K562 (cell line): ENCODE results near the gene SPTSSA. TPM values are rescaled to one million over a fixed set of nuclear protein-coding genes. Genes with fewer than 3 reads are reported as not detected.

Experiments
- BRD4 ChIP-seq: fragments of 200-600 bp; sonication (generic); IDR thresholded peaks from 2 replicates; pipeline ENCODE4 v1.6.1; 2017; ENCODE audit warnings: inconsistent platforms
- CBX3 ChIP-seq, 2 experiments: IDR thresholded peaks; 1 replicate in 1 of 2; 2 replicates in 1 of 2; pipeline ENCODE4 v1.6.1; 2012; ENCODE audit warnings: inconsistent platforms in 2 of 2, low read length in 2 of 2, borderline replicate concordance in 1 of 2, control low read depth in 1 of 2
- MGA ChIP-seq: fragments of 450-650 bp; IDR thresholded peaks from 2 replicates; pipeline ENCODE4 v1.6.1; 2016; ENCODE audit warnings: mild to moderate bottlenecking, moderate library complexity
- RCOR1 ChIP-seq, 2 experiments: IDR thresholded peaks; 2 replicates each; pipeline ENCODE4 v1.6.1; 2012; ENCODE audit warnings: low read depth in 2 of 2, low read length in 2 of 2, borderline replicate concordance in 1 of 2, improper control_type of control experiment in 1 of 2
- RFX7 ChIP-seq: fragments of 250-450 bp; sonication (Bioruptor Pico); IDR thresholded peaks from 2 replicates; pipeline ENCODE4 v1.5.1; 2021; ENCODE audit warnings: mild to moderate bottlenecking
- RNF219 ChIP-seq: fragments of 250-450 bp; sonication (Bioruptor Pico); IDR thresholded peaks from 2 replicates; pipeline ENCODE4 v1.5.0; 2022; ENCODE audit warnings: mild to moderate bottlenecking
- TFE3 ChIP-seq: fragments of 450-650 bp; formaldehyde crosslinking; IDR thresholded peaks from 2 replicates; pipeline ENCODE4 v1.4.0; 2020; ENCODE audit warnings: mild to moderate bottlenecking, mixed read lengths
- ZBTB5 ChIP-seq: fragments of 450-650 bp; IDR thresholded peaks from 2 replicates; pipeline ENCODE4 v1.6.1; 2017; ENCODE audit warnings: antibody characterized with exemption
- polyA plus RNA-seq, 8 experiments: library from polyadenylated mRNA; depleted of rRNA in 4 of 8; stranded (reverse) in 5 of 8; unstranded in 3 of 8; fragments of >200 nt; fragmentation: Nextera tagmentation in 2 of 8; fragmentation: Illumina TruSeq in 1 of 8; extraction: Ambion mirVana in 2 of 8; extraction: Trizol in 1 of 8; gene quantifications; 2 replicates each; pipeline versions ENCODE4 v1.2.1 to v1.2.3, GENCODE V29; 2011 to 2014; ENCODE audit warnings: inconsistent platforms in 1 of 8, missing spikeins in 1 of 8
- total RNA-seq, 7 experiments: library from RNA; depleted of rRNA in 6 of 7; stranded (reverse); fragments of >200 nt in 6 of 7; fragmentation: Illumina TruSeq in 2 of 7; extraction: Trizol in 2 of 7; gene quantifications; 2 replicates each; pipeline versions ENCODE4 v1.2.1 to v1.2.3, GENCODE V29; 2011 to 2021; ENCODE audit warnings: low replicate concordance in 1 of 7

The SPTSSA gene
- total and polyA plus RNA-seq, 9 of the 15 experiments (the other 6 are each of a cell fraction or from before 2014, with no cell fraction given): 6.8 to 35.7 (median 22.0) TPM

- TF ChIP-seq MGA (peak; percentile 43; the same call in 1 of the 2 replicates), RFX7 (CRISPR knock-in tag) (no peak), ZBTB5 (no peak), RCOR1 (IDR thresholded peaks at IDR 0.05; ENCODE audit: borderline replicate concordance in 1 of 2, low read depth in 2 of 2, low read length in 2 of 2) (peak in 1 of 2 experiments; percentile 52; a peak in 1 of 4 replicates), BRD4 (no peak), TFE3 (CRISPR knock-in tag) (no peak), CBX3 (IDR thresholded peaks at IDR 0.05; ENCODE audit: borderline replicate concordance in 1 of 2, low read length in 2 of 2) (0 out of 3 replicates have a peak, but pooled peaks of 1 of the 2 experiments have one; percentile 11), RNF219 (CRISPR knock-in tag) (no peak)
These were observed 3.2 kb upstream of the SPTSSA start (continued) for GRCh38 chr14:34465069-34465859.
